ENCODE results near the gene CDC123. TPM values are rescaled to one million over a fixed set of nuclear protein-coding genes. Genes with fewer than 3 reads are reported as not detected.

CDC123 gene
- total RNA-seq, 2 experiments from 2014 or later, result 85.4 to 105 TPM

DNA sequence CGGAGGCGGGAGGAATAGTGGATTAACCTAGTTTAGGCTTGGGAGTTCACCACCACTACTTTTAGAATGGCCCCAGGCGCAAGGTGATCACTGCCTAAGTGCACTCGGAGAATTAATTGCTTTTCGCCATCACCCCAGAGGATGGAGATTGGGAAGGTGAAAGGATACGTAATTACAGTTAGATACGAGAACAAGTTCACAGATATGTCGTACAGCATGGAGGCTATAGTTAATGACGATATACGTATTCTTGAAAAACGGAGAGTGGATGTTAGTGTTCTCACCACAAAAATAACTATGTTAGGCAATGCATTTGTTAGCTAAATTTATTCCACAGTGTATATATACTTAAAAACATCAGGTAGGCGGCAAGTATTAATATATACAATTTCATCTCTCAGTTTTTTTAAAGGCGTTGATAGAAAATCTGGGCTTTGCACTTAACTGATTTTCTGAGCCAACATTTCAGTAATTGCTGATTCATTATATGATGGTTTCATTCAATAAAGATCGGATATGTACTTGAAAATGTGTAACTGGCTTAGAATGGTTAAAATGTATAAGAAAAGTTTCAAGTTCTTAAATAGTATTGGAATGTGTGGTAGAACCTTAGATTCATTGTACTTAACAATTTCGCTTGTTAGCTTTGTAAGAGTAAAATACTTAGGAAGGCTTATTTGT lies 683 bp downstream of the CDC123 start:
- Mint-ChIP-seq H3K27me3 (no peaks in the 10 kb centered on the region), H3K4me1 (peaks cover 64% of the 10 kb centered on the region), H3K4me3 (peak overlapping the region; percentile 92), H3K9me3 (no peaks in the 10 kb centered on the region), H3K36me3 (ENCODE audit: low read depth) (peaks cover 47% of the 10 kb centered on the region), H3K27ac (peak overlapping the region; percentile 95)
- ChIA-PET CTCF (interaction anchor here (0.6 to 1.6 kb wide), 3 partner anchors 10 to 18 kb away, joined by 3 to 8 read pairs (median 4); no protein-coding TSS in a partner anchor), POLR2A (interaction anchor here (0.7 kb wide), 1 partner anchor 29 kb away, joined by 3 read pairs; no protein-coding TSS in a partner anchor)
- no peak for DNase-seq

DNA sequence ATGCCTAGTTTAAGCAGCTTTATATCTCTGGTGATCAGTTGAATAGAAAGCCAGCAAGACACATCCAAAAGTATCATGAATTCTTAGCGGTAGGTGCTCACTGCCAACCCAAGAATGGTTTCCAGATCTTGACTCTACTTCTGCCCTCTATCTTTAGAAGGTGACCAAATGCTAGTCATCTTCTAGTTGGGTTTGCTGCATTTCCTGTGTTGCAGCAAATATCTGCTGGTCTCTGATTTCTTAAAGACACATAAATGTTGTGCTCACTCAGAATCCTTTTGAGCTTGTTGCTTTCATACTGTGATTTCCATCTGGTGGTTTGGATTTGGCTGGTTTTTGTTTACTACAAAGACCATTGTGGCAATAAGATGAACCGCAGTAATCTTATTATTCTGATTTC lies 2.2 kb downstream of the CDC123 start:
- CTCF ChIA-PET, result no interaction called here
- no peak for DNase-seq
- no peak overlapping the region for H3K27ac Mint-ChIP-seq
- H3K36me3 Mint-ChIP-seq (ENCODE audit: low read depth), result peaks cover 42% of the 10 kb centered on the region
- peak overlapping the region; percentile 59 for H3K4me3 Mint-ChIP-seq
- no peaks in the 10 kb centered on the region for H3K27me3 Mint-ChIP-seq
- no peaks in the 10 kb centered on the region for H3K9me3 Mint-ChIP-seq
- H3K4me1 Mint-ChIP-seq, result peaks cover 62% of the 10 kb centered on the region
- POLR2A ChIA-PET, result interaction anchor here (0.7 kb wide), 1 partner anchor 131 kb away, joined by 3 read pairs; no protein-coding TSS in a partner anchor

DNA sequence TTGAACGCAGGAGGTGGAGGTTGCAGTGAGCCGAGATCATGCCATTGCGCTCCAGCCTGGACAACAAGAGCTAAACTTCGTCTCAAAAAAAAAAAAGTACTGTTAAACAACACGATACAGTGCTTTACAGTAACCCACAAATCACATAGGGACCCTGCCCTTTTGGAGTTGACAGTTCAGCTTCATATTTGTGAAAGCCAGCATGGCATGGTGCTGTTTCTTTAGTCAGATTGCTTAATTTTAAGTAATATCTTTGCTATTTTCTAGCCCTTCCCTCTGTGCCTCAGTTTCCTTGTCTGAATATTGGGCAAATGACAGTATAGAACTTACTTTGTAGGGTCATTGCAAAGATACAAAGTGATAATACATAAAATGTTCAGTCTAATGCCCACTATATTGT lies 4.9 kb downstream of the CDC123 start:
- Mint-ChIP-seq H3K4me3 (no peak overlapping the region), H3K9me3 (no peaks in the 10 kb centered on the region), H3K27ac (no peak overlapping the region), H3K27me3 (no peaks in the 10 kb centered on the region), H3K4me1 (peaks cover 55% of the 10 kb centered on the region), H3K36me3 (ENCODE audit: low read depth) (peaks cover 44% of the 10 kb centered on the region)
- ChIA-PET CTCF (interaction anchor here (0.5 to 1.2 kb wide), 3 partner anchors 13 to 27 kb away, joined by 4 to 7 read pairs (median 5); no protein-coding TSS in a partner anchor), POLR2A (no interaction called here)
- DNase-seq, result no peak

DNA sequence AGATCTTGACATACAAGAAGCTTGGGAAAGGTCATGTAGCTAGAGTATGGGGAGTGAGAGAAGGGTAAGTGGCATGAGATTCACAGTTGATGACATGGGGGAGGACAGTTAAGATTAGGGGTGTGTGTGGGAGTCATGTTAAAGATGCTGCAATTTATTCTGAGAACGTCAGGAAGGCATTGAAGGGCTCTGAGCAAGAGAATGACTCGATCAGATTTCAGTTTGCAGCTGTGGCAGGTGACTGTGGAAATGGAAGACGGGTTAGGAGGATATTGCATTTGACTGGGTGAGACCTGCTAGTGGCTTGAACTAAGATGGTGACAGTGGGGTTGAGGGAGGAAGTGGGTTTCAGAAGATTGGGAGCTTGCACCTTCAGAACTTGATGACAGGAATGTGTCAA lies 5.6 kb downstream of the CDC123 start:
- H3K4me1 Mint-ChIP-seq, result peaks cover 50% of the 10 kb centered on the region
- H3K27me3 Mint-ChIP-seq, result no peaks in the 10 kb centered on the region
- ChIA-PET CTCF (interaction anchor here (0.6 kb wide), 1 partner anchor 231 kb away, joined by 3 read pairs; no protein-coding TSS in a partner anchor), POLR2A (interaction anchor here (0.6 kb wide), 1 partner anchor 976 kb away, joined by 3 read pairs; no protein-coding TSS in a partner anchor)
- H3K27ac Mint-ChIP-seq, result peak overlapping the region; percentile 22
- no peak overlapping the region for H3K4me3 Mint-ChIP-seq
- no peaks in the 10 kb centered on the region for H3K9me3 Mint-ChIP-seq
- H3K36me3 Mint-ChIP-seq (ENCODE audit: low read depth), result peaks cover 42% of the 10 kb centered on the region
- no peak for DNase-seq

DNA sequence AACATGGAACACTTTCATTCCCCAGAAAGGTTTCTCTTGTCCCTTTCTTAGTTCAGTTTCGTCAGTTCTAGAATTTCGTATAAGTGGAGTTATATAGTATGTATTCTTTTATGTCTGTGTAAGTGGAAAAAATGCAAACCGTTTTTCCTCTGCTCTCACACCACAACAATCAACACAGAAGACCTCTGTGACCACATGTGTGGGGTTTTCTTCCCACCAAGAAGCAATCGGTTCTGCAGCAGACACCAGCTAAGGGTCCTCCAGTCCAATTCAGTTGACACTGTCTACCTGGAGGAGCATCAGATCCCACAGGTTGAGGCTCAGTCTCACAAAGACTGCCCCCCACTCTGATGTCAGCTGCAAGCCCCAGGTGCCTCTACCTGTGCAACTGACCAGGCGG lies 6.2 kb downstream of the CDC123 start:
- CTCF ChIA-PET, result no interaction called here
- H3K9me3 Mint-ChIP-seq, result no peaks in the 10 kb centered on the region
- H3K27ac Mint-ChIP-seq, result no peak overlapping the region
- H3K36me3 Mint-ChIP-seq (ENCODE audit: low read depth), result peaks cover 40% of the 10 kb centered on the region
- no peak for DNase-seq
- peaks cover 46% of the 10 kb centered on the region for H3K4me1 Mint-ChIP-seq
- POLR2A ChIA-PET, result no interaction called here
- H3K4me3 Mint-ChIP-seq, result no peak overlapping the region
- H3K27me3 Mint-ChIP-seq, result no peaks in the 10 kb centered on the region

DNA sequence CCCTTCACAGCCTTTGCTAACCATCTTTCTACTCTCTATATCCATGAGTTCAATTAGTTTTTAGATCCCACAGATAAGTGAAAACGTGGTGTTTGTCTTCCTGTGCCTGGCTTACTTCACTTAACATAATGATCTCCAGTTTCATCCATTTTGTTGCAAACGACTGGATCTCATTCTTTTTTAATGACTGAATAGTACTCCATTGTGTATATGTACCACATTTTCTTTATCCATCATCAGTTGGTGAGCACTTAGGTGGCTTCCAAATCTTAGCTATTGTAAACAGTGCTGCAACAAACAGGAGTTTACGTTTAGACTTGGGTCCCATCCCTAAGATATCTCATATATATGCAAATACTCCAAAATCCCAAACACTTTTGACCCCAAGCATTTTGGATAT lies 9.1 kb downstream of the CDC123 start:
- H3K4me3 Mint-ChIP-seq, result no peak overlapping the region
- DNase-seq, result no peak
- peaks cover 41% of the 10 kb centered on the region for H3K36me3 Mint-ChIP-seq (ENCODE audit: low read depth)
- CTCF ChIA-PET, result interaction anchor here (0.6 to 0.7 kb wide), 2 partner anchors 571 to 1180 kb away, joined by 4 to 5 read pairs; no protein-coding TSS in a partner anchor
- peaks cover 38% of the 10 kb centered on the region for H3K4me1 Mint-ChIP-seq
- H3K27me3 Mint-ChIP-seq, result no peaks in the 10 kb centered on the region
- POLR2A ChIA-PET, result no interaction called here
- no peaks in the 10 kb centered on the region for H3K9me3 Mint-ChIP-seq
- H3K27ac Mint-ChIP-seq, result no peak overlapping the region

DNA sequence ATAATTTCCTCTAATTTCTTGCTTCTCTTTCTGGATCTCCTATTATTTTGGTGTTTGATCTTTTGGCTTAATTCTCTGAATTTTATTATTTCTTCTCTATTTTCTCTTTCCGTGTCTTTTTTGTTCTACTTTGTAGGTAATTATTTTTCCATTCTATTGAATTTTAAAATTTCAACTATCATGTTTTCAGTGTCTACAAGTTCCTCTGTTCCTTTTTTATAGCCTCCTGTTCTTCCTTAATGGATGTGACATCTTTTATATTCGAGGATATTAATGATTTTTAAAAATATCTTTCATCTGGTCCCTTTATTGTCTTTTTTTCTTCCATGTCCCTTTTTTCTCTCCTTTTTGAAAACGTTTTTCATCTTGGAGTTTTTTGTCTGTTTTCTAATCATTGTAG lies 11.1 kb downstream of the CDC123 start:
- no peak for DNase-seq
- no peak overlapping the region for H3K27ac Mint-ChIP-seq
- no peak overlapping the region for H3K4me3 Mint-ChIP-seq
- H3K27me3 Mint-ChIP-seq, result no peaks in the 10 kb centered on the region
- peaks cover 23% of the 10 kb centered on the region for H3K4me1 Mint-ChIP-seq
- POLR2A ChIA-PET, result no interaction called here
- no peaks in the 10 kb centered on the region for H3K9me3 Mint-ChIP-seq
- H3K36me3 Mint-ChIP-seq (ENCODE audit: low read depth), result peaks cover 39% of the 10 kb centered on the region
- CTCF ChIA-PET, result interaction anchor here (0.6 to 1.2 kb wide), 2 partner anchors 16 to 1260 kb away, joined by 3 to 4 read pairs; no protein-coding TSS in a partner anchor

DNA sequence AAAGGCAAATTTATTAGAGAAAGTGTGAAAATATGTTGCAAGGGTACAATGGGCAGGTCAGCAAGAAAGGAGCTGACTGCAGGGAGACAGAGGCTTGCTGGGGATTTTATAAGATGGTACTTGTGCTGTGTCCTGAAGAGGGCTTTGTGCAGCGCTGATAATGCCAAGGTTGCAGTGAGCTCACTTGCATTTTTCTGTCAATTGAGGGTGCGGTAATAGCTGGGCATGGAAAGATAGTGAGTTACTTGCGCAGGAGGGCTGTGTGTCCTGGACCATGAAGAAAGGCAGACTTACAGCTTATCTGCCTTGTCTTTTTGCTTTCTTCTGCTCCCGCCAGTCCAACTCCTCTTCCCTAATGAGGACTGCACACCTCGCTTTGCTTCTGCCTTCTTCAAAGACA lies 12.5 kb downstream of the CDC123 start:
- H3K4me3 Mint-ChIP-seq, result no peak overlapping the region
- peaks cover 15% of the 10 kb centered on the region for H3K4me1 Mint-ChIP-seq
- H3K9me3 Mint-ChIP-seq, result no peaks in the 10 kb centered on the region
- CTCF ChIA-PET, result interaction anchor here (1.2 kb wide), 1 partner anchor 18 kb away, joined by 3 read pairs; no protein-coding TSS in a partner anchor
- H3K27ac Mint-ChIP-seq, result peak overlapping the region; percentile 4
- POLR2A ChIA-PET, result no interaction called here
- H3K36me3 Mint-ChIP-seq (ENCODE audit: low read depth), result peaks cover 37% of the 10 kb centered on the region
- no peak for DNase-seq
- no peaks in the 10 kb centered on the region for H3K27me3 Mint-ChIP-seq

DNA sequence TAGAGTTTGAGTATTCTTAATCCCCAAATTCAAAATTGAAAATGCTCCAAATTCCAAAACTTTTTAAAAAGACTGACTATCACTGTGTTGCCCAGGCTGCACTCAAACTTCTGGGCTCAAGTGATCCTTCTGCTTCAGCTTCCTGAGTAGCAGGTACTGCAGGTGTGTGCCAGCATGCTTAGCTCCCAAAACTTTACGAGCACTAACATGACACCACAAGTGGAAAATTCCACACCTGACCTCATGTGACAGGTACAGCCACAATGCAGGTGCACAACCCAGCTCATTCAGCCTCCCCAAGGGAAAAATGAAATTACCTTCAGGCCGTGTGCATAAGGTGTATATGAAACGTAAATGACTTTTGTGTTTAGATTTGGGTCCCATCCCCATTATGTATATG lies 16.5 kb downstream of the CDC123 start:
- Mint-ChIP-seq H3K27ac (no peak overlapping the region), H3K4me3 (no peak overlapping the region), H3K9me3 (no peaks in the 10 kb centered on the region), H3K27me3 (no peaks in the 10 kb centered on the region), H3K4me1 (peaks cover 23% of the 10 kb centered on the region), H3K36me3 (ENCODE audit: low read depth) (peaks cover 41% of the 10 kb centered on the region)
- CTCF ChIA-PET, result interaction anchor here (0.6 to 1.3 kb wide), 3 partner anchors 9 to 130 kb away, joined by 3 to 5 read pairs (median 4); partner anchors contain the start of genes CDC123 and NUDT5
- DNase-seq, result no peak
- POLR2A ChIA-PET, result no interaction called here

DNA sequence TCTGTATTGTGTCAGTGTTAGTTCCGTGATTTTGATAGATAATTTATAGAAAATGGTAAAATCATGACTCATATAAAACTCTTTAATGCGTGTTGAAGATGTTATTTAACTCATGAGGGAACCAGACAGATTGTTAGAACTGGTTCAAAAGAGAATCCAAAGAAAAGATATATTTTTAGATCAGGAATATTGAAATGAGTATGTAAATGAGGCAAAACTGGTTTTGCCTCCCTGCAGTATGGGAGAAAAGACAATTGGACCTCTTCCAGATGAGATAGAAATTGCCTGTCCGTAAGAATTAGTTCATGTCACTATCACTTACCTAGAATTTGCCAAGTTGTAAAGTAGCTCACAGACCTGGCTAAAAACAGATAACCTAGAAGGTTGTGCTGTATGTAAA lies 17.6 kb downstream of the CDC123 start:
- Mint-ChIP-seq H3K4me3 (no peak overlapping the region), H3K9me3 (no peaks in the 10 kb centered on the region), H3K36me3 (ENCODE audit: low read depth) (peaks cover 37% of the 10 kb centered on the region), H3K27ac (no peak overlapping the region), H3K4me1 (peaks cover 19% of the 10 kb centered on the region), H3K27me3 (no peaks in the 10 kb centered on the region)
- ChIA-PET CTCF (interaction anchor here (0.6 to 2.2 kb wide), 6 partner anchors 13 to 90 kb away, joined by 3 to 10 read pairs (median 4); no protein-coding TSS in a partner anchor), POLR2A (no interaction called here)
- no peak for DNase-seq

DNA sequence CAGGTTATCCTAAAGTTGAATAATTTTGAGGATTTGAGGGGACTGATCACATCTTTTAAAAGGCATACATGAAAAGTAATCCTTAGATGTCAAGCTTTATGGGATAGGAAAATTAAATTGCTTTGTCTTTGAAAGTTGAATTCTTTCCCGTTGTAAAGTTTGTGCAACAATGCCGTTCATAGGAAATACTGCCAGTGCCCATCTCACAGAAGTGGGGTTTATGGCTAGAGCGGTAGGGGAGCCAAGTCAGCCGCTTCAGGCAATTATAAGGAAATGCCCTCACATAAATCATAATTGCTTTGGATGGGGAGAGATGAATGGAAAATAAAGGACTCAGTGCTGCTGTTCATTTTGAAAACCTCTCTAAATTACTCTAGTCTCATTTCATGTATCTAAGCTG lies 18.1 kb downstream of the CDC123 start:
- POLR2A ChIA-PET, result no interaction called here

DNA sequence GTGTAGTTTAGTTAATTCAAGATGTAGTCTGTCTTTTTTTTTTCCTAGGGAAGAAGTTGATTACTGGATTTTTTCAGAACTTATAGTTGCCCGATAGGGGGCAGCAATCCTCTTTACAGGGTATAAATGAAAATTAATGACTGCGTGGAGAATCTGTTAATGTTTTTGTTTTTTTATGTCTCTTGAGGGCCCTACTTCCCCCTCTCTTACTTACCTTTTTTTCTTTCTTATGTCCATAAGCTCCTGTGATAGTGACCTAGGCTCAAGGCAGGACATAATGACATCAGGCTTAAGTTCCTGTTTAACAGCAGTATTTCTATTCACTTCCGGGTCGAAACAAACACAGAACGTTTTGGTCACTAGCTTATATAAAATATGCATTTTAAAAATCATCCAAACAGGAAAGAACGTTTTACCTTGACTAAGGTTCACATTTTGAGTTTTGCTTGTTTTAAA lies 18.8 kb downstream of the CDC123 start:
- DNase-seq, result peak; percentile 67
- POLR2A ChIA-PET, result interaction anchor here (0.6 kb wide), 1 partner anchor 11 kb away, joined by 3 read pairs; no protein-coding TSS in a partner anchor
- CTCF ChIA-PET, result interaction anchor here (0.6 to 2.2 kb wide), 23 partner anchors 9 to 716 kb away, joined by 3 to 10 read pairs (median 4); partner anchors contain the start of genes CDC123 and NUDT5
- Mint-ChIP-seq H3K9me3 (no peaks in the 10 kb centered on the region), H3K36me3 (ENCODE audit: low read depth) (peaks cover 39% of the 10 kb centered on the region), H3K27me3 (no peaks in the 10 kb centered on the region), H3K4me1 (peaks cover 15% of the 10 kb centered on the region), H3K4me3 (peak overlapping the region; percentile 28), H3K27ac (peak overlapping the region; percentile 85)

More for the DNA sequence above, 18.1 kb downstream of the CDC123 start:
- Mint-ChIP-seq H3K27ac (no peak overlapping the region), H3K36me3 (ENCODE audit: low read depth) (peaks cover 37% of the 10 kb centered on the region), H3K27me3 (no peaks in the 10 kb centered on the region), H3K9me3 (no peaks in the 10 kb centered on the region), H3K4me3 (no peak overlapping the region), H3K4me1 (peaks cover 15% of the 10 kb centered on the region)
- CTCF ChIA-PET, result interaction anchor here (0.6 to 2.2 kb wide), 15 partner anchors 8 to 717 kb away, joined by 3 to 10 read pairs (median 4); partner anchors contain the start of genes CDC123 and NUDT5
- DNase-seq, result no peak

DNA sequence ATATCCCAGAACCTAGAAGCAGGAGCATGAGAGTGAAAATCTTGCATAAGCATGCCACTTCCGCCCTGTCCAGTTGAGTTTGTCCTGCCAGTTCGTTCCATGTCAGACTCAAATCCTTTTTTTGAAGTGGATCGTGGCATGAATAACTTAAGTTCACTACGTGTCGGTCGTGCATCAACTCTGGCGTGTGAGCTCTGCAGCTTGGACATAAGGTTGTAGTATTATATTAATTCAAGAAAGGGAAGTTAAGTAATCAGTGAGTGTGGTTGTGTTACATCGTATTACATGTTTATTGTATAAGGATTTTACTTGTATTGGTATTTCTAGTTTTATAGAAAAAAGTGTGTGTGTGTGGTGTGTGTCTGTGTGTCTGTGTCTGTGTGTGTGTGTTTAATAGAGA lies 23.0 kb downstream of the CDC123 start:
- DNase-seq, result no peak
- H3K36me3 Mint-ChIP-seq (ENCODE audit: low read depth), result peaks cover 52% of the 10 kb centered on the region
- H3K27me3 Mint-ChIP-seq, result no peaks in the 10 kb centered on the region
- H3K4me3 Mint-ChIP-seq, result no peak overlapping the region
- peaks cover 20% of the 10 kb centered on the region for H3K4me1 Mint-ChIP-seq
- ChIA-PET CTCF (interaction anchor here (0.6 kb wide), 2 partner anchors 24 to 43 kb away, joined by 3 read pairs; no protein-coding TSS in a partner anchor), POLR2A (no interaction called here)
- H3K9me3 Mint-ChIP-seq, result no peaks in the 10 kb centered on the region
- no peak overlapping the region for H3K27ac Mint-ChIP-seq
